NCI-H1092 treated with DMSO at 0.1 percent for 48 hours (cell line): ENCODE results near the gene COL5A1.

ENCODE experiments used
- DNase-seq: peaks from one replicate; lab custom pipeline; 2025; lab: John Stamatoyannopoulos, UW

The COL5A1 gene

DNA sequence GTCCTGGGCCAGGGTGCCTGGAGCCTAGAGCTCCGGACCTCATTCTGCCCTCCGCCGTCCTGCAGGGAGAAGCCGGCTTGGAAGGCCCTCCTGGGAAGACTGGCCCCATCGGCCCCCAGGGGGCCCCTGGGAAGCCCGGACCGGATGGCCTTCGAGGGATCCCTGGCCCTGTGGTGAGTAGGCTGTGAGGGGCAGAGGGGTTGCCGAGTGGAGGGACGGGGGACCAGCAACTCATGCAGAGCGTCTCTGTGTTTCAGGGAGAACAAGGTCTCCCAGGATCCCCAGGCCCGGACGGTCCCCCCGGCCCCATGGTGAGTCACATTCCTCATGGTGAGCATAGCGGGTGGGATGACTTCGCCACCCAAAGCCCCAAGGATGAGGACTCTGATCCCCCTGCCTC, 177.0 kb downstream of the COL5A1 start:
- no peak for DNase-seq

DNA sequence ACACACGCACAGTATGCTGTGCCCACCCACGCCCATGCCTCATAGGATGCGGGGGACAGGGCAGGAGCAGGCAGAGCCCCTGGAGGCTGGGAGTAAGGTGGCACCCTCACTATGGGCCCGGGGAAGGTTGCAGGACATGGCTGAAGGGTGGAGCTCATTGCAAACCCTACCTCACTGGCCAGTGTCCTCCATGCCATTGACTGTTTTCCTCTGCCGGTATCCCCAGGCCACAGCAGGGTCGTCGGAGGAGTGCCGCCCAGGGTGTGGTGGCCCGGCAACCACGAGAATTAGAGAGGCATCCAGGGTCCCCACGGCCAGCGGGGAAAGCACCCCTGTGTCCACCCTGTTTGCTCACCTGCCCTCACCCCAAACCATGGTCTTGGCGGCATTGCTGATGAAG, 179.3 kb downstream of the COL5A1 start:
- DNase-seq = no peak

DNA sequence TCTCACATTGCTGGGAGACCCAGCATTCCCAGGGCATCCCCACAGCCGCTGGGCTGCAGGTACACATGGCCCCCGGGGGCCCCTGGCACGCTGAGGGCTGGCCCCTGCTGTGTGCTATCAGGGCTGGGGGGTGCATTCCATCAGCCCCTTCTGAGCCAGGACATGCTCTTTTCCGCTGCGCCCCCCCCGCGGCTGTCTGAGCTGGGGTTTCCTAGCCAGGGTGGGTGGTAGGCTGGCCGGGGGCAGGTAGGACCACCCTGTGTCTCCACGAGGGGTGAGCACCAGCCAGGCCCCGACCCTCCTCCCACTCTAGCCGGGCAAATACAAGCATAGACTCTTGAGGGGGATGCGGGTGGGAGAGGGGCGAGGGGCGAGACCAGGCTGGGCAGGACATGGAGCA, 180.9 kb downstream of the COL5A1 start:
- no peak for DNase-seq

DNA sequence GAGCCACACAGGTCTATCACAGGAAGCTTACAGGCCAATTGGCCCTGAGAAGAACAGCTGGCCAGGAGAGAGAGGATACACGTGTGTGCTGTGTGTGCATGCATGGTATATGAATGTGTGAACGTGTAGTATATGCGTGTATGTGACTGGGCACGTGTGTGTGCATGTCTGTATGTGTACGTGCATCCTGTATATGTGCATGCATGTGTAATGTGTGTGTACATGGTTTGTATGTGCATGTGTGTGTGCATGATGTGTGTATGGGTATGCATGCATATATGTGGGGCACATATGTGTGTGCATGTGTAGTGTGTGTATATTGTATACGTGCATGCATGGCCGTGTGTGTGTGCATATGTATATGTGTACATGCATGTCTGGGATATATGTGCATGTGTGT, 182.0 kb downstream of the COL5A1 start:
- no peak for DNase-seq

DNA sequence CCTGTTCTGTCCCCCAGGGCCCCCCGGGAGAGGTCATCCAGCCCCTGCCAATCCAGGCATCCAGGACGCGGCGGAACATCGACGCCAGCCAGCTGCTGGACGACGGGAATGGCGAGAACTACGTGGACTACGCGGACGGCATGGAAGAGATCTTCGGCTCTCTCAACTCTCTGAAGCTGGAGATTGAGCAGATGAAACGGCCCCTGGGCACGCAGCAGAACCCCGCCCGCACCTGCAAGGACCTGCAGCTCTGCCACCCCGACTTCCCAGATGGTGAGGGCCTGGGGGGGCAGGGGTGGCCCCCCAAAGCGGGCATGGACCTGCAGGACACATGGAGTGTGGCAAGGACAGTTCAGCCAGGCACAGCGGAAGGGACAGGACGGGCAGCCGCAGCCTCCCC, 183.0 kb downstream of the COL5A1 start:
- DNase-seq = no peak

DNA sequence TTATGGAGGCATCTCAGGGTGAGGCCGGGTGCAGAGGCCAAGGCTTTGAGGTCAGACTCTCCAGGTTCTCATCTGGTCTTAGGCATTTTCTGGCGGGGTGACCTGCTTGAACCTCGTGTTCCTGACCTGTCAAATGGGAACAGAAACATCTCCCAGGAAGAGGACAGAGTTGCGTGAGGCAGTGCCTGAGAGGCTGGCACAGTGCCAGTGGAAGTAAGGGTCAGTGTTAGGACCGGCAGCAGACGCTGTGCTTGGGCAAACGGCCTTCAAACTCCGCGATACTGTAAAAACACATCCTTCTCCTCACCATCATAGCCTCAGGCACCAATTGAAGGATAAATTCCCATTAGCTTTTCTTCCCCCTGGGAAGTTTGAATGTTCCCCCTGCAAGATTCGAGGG, 183.4 kb downstream of the COL5A1 start:
- DNase-seq = no peak

DNA sequence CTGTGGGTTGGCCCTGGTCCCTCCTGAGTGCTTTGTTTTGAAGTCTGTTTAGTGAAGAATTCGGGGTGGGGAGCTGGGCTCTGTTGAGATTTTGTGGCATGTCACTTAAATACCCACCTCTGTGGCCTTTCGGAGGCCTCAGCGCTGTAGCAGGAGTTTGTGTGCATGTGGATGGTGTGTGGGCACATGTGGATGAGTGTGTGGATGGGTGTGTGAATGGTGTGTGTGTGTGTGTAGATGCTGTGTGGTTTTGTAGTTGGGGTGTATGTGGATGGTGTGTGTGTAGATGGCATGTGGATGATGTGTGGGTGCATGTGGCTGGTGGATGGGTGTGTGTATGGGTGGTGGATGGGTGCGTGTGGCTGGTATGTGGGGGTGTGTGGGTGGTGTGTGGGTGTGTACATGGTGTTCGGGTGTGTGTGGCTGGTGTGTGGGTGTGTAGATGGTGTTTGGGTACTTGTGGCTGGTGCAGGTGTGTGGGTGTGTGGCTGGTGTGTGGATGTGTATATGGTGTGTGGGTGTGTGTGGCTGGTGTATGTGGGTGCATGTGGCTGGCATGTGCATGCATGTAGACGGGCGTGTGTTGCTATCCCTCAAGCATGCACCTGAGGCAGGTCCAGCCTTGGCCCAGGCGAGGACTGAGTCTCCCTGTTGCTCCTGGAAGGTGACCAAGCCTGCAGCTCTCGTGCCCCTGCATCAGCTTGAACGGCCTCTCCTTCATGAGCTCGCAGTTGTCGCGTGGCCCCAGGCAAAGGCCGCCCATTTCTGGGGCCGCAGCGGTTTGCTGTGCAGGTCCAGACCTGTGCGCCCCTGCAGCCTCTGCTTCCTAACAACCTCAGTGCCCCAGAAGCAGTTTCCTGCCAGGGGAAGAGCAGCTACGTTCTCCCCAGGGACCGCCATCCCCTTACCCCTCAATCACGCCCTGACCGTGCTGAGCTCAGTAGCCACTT, 185.0 kb downstream of the COL5A1 start:
- DNase-seq = no peak

DNA sequence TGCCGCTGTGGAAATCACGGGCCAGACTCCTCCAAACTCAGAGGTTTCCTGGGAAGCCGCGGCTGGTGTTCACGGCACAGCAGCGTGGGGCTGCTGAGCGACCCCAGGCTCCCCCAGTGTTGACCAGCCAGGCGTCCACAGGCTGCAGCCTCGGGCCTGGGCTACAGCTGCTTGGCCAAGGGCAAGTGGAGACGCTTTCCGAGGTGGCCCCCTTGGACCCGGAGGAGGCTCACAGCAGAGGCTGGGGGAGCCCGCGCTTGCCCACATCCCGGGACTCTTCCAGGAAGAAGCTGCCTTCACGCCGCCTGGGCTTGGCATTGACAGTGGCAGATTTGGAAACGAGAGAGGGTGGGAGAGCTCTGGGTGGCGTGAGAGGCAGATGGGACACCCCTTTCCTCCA, 186.0 kb downstream of the COL5A1 start:
- DNase-seq = no peak

DNA sequence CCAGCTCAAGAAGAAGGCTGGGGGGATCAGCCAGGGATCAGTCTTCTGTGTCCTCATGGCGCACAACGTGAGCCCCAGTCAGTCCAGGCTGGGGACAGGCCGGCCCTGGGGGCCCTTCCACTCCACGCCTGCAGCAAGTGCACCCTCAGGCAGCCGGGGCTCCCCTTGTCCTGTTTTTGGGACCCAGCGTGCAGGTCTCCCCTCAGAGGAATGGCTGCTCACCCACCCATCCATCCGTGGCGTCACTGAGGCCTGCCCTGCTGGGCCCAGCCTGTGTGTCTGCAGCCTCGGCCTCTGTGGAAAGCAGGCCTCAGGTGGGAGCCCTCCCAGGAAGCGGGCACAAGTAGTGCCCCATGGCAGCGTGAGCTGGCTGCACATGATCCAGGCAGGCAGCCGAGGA, 186.4 kb downstream of the COL5A1 start:
- no peak for DNase-seq

DNA sequence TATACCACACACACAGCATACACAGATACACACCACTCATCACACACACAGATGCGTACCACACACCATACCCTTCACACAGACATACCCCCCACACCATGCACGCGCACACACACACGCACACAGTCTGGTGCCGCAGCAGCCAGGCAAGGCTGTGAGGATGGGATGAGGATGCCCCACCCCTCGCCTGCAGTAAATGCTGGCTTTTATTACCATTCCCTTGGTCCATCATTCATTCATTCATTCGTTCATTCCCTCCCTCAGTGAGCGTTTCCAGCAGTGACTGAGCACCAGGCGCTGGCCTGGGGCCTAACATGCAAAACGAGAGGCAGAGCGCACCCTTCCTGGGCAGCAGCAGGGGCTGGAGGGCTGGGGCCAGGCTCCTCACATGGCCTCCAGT, 187.3 kb downstream of the COL5A1 start:
- no peak for DNase-seq

DNA sequence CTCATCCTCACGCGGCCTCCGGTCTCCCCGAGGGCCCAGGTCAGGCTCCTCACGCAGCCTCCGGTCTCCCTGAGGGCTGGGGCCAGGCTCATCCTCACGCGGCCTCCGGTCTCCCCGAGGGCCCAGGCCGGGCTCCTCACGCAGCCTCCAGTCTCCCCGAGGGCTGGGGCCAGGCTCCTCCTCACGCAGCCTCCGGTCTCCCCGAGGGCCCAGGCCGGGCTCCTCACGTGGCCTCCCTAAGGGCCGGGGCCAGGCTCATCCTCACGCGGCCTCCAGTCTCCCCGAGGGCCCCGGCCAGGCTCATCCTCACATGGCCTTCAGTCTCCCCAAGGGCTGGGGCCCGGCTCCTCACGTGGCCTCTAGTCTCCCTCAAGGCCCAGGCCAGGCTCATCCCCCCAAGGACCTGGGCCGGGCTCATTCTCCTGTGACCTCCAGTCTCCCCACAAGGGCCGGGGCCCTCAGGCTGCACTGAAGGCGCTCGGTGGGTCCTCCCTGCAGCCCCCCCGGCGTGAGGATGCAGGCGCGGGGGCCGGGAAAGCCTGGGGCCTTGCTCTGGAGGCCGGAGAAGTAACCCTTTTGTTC, 187.8 kb downstream of the COL5A1 start:
- no peak for DNase-seq

DNA sequence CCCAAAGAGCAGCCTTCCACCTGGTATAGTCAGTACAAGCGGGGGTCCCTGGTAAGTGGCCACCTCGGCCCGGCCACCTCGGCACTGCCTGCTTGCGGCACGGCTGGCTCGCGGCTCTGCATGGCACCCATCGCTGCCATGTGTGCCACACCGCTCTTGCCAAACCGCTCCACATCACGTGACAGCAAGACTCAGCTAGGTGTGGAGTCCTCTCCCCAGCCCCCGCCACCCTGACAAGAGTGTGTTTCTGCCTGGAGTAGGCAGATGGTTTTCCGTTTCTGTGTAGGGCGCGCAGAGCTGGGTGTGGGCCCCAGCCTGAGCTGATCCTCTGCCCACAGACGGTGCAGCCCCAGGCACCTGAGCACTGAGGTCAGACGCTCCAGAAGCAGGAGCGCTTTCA, 188.5 kb downstream of the COL5A1 start:
- no peak for DNase-seq

DNA sequence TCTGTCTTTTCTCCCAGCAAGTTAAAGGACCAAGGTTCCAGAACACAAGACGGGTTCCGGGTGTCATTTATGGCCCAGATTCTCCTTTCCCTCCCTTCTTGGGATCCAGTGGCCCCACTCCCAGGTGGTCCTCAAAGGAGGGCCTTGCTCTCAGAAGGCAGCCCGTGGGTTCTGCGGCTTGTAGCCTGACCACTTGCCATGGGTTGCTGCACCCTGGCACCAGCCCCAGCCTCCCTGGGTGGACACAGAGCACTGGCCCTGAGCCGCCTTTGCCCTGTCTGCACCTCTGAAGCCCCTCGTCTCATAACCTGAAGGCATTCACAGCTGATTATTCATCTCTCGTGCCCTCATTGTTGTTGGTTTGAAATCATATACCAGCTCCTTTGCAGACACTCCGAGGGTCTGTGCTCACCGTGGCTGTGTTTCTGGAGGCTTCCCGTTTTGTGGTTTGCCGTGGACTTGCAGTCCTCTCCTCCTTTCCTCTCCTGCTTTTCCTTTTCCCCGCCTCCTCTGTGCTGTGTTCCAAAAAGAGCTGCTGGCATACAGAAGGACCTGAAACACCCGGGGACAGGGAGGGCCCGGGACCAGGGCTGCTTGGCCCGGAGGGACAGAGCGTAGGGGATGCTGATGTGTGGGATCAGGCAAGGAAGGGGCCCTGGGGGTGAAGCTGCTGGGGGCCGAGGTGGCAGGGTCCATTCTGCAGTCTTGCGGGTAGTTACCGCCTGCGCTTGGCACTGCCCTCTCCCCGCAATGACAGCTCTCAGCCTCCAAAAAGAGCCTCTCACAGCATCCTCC, 189.5 kb downstream of the COL5A1 start:
- no peak for DNase-seq

DNA sequence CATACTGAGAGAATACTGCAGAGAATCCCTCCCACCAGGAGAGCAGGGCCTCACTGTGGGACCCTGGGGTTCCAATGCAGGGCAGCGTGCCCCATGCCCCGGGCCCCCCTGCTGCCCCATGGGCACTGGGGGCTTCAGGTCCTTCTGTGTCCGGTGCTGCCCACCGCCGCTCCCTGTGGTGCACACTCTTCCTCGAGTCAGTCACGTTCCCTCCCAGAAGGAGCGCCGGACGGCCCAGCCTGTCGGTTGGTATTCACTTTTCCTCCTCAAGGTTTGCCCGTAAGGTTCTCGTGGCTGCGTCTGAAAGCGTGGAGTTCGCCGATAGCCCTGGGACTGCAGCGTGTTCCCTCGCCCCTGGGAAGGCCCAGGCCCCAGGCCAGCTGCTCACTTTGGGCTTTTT, 190.9 kb downstream of the COL5A1 start:
- no peak for DNase-seq

DNA sequence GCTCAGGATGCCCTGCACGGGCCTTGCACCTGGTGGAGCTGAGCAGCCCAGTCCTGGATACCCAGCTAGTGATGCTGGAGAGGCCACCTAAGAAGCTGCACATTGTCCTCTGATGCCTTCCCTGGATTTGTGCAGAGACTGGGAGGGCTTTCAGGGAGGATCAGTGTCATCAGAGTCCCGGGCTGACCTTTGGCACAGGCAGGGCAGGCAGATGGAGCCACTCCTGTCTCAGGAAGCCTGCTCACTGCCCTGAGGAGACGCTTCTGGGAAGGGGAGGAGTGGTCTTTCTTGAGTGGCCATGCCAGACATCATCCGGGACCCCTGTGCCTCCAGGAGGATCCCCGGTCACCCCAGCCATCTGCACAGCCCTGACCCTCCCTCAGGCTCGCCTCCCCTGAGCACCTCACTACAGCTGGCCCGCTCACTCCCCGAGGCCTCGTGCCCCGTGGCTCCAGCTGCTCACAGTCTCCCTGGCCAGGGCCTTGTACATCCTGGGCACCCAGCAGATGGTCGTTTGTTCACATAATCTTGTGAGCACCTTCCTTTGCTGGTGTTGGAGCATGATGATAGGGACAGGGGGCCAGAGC, 191.8 kb downstream of the COL5A1 start:
- DNase-seq = no peak

DNA sequence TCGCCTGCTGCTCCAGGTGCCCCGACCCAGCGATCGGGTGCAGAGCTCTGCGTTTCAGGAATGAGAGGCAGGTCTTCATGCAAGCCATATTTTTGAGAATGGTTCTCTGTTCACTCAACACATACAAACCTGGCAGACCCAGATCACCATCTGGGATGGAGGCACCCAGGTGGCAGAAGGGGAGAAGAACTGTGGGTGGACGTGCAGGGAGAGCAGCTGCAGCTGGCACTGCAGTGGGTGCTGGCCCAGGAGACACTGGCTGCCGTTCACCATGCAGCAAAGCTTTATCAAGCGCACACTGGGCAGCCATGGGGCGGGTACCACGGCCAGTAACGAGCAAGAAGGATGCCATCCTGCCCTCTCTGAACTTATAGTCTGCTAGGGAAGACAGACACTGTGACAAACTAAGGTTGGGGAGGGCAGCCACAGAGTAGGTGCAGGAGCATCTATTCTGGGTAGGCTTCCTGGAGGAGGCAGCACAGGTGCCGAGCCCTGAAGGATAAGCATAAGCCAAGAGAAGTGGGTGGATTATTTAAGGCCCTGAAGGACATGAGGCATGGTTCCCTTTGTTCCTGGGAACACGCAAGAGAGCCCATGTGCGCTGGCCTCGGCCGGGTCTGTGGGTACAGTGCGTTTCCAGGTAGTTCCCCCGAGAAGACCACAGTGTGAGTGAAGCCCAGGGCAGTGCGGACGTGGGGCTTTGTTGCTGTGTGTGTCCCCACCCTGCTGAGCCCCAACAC, 192.8 kb downstream of the COL5A1 start:
- DNase-seq = no peak

DNA sequence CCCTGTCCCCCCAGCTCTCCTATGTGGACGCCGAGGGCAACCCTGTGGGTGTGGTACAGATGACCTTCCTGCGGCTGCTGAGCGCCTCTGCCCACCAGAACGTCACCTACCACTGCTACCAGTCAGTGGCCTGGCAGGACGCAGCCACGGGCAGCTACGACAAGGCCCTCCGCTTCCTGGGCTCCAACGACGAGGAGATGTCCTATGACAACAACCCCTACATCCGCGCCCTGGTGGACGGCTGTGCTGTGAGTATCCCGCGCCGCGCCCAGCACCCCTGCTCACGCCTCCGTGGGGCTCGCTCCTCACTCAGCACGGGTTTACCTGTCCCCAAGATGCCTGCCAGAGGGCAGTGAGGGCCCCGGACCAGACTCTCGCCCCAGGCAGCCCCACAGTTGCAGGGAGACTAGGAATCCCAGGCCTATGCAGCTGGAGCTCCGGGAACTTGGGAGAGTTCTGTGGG, 193.4 kb downstream of the COL5A1 start:
- DNase-seq = no peak

DNA sequence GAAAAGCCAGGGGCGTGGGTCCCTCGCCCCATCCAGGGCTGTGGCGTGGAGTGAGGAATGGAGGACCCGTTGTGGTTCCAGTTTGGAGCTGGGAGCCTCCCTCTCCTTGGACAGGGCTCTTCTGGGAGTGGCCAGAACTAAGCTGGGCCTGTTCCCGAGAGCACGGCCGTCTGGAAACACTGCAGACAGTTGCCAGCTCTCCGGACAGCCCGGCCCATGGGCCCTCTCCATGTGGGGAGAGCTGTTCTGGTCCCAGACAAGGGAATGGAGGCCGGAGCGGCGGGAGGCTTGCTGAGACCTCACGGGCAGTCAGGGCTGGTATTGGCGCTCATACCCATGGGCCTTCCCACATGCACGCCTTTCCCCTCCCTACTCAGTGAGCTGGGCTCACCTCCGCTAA, 193.8 kb downstream of the COL5A1 start:
- DNase-seq = no peak

DNA sequence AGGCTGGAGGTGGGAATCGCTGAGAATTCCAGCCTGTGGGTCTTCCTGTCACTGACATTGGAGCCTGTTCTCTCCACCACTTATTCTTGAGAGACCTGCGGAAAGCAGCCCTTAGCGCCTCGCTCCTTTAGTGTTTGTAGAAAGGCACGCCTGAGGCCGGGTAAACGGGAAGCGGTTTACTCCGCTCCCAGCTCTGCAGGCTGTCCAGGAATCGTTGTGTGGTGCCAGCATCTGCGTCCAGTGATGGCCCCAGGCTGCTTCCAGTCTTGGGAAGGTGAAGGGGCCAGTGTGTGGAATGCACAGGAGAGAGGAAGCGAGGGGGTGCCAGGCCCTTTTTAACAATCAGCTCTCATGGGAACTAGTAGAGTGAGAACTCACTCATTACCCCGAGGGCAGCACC, 194.4 kb downstream of the COL5A1 start:
- no peak for DNase-seq

DNA sequence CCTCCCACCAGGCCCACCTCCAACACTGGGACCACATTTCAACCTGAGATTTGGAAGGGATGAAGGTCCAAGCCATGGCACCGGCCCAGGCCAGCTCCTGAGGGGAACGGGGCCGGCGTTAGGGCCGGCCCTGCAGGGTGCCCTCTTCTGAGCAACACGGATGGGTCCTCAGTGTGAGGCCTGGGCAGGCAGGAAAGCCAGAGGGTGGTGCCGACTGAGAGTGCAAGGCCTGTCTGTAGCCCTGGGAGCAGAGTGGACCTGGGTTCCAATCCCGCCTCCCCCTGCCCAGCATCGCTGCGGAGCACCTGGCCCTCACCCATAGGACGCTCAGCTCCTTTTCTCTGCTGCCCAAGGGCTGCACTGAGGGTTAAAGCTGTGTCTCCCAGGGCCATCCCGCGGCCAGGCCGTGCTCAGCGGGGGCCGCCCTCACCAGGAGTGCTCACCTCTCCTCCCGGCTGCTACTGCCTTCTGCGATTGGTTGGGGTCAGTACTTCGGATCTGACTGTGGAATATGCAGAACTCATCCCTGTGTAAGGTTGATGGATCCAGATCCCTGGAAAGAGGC, 194.9 kb downstream of the COL5A1 start:
- DNase-seq = no peak

DNA sequence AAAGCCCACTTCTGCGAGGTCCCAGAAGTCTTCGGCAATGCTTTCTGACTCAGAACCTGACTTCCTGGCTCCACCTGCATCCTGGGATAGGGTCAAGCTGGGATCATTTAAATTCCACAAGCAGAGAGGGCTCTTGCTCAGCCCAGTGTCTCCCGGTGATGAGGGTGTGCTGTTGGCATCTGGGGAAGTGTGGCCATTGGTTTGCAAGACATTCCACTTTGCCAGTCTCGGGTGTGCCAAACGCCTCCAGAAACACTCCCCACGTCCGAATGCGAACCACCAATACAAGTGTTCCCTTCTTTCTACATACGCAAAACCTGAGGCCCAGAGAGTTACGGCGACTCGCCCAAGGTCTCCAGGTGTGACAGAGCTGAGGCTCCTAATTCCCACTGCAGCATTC, 195.9 kb downstream of the COL5A1 start:
- no peak for DNase-seq
